Endothelial cell (in vitro differentiated cells): ENCODE data around the gene BLOC1S1. TPM values are rescaled to one million over a fixed set of nuclear protein-coding genes. Genes with fewer than 3 reads are reported as not detected.

Source experiments
- DNase-seq: peaks from one replicate; pipeline ENCODE4 v3.0.0; 2021; ENCODE audit warnings: low spot score
- H3K27ac Mint-ChIP-seq: one replicate; pipeline ENCODE4 v1.8.0; 2021; ENCODE audit warnings: mixed read lengths, inconsistent platforms; ENCODE audit not compliant: unreplicated experiment
- H3K27me3 Mint-ChIP-seq: one replicate; pipeline ENCODE4 v1.8.0; 2021; ENCODE audit warnings: mild to moderate bottlenecking, moderate library complexity, mixed read lengths, inconsistent platforms; ENCODE audit not compliant: unreplicated experiment
- H3K36me3 Mint-ChIP-seq: one replicate; pipeline ENCODE4 v1.8.0; 2021; ENCODE audit warnings: mild to moderate bottlenecking, low read depth, mixed read lengths, inconsistent platforms; ENCODE audit not compliant: unreplicated experiment
- H3K4me1 Mint-ChIP-seq: one replicate; pipeline ENCODE4 v1.8.0; 2021; ENCODE audit warnings: mild to moderate bottlenecking, mixed read lengths, inconsistent platforms; ENCODE audit not compliant: unreplicated experiment
- H3K4me3 Mint-ChIP-seq: one replicate; pipeline ENCODE4 v1.8.0; 2021; ENCODE audit warnings: mild to moderate bottlenecking, mixed read lengths, inconsistent platforms; ENCODE audit not compliant: unreplicated experiment
- H3K9me3 Mint-ChIP-seq: one replicate; pipeline ENCODE4 v1.8.0; 2021; ENCODE audit warnings: mixed read lengths, inconsistent platforms; ENCODE audit not compliant: unreplicated experiment
- total RNA-seq: library from RNA; stranded (reverse); fragmentation: NEBNext Ultra II Directional; extraction: Animal tissue kit (Norgen Biotek cat#: 25700); gene quantifications from one replicate; pipeline ENCODE4 v1.2.1, GENCODE V29; 2021; ENCODE audit not compliant: unreplicated experiment
- TF ChIP-seq, protein P1 (sequence below): fragments of 200-600 bp; sonication (generic); IDR thresholded peaks from one replicate; pipeline ENCODE4 v1.5.0; 2021; ENCODE audit warnings: antibody characterized with exemption; ENCODE audit not compliant: unreplicated experiment

The BLOC1S1 gene
- total RNA-seq, 1 donor from 2014 or later, result 66.5 TPM

DNA sequence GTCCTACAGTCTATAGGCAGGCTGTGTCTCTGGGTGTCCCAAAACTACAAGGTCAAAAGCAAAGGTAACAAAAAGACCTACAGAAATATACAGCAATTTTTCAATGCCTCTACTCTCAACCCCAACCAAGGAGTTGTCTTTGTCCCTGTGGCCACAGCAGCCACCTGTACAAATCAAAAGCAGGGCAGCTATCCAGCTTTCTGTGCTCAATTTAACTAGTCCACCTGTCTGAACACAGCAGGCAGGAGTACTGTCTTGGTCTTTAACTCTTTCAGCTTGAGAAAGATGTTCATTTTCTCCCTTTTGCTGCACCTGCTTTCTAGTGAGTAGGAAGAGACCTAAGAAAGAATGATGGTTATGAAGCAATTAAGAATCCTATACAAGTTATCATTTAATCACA lies 46.8 kb downstream of the BLOC1S1 start:
- DNase-seq, result no peak
- Mint-ChIP-seq H3K27ac (no peak overlapping the region), H3K27me3 (peaks cover 1% of the 10 kb centered on the region), H3K4me1 (no peaks in the 10 kb centered on the region), H3K4me3 (no peak overlapping the region), H3K36me3 (peaks cover 46% of the 10 kb centered on the region), H3K9me3 (no peaks in the 10 kb centered on the region)
- TF ChIP-seq, protein P1, sequence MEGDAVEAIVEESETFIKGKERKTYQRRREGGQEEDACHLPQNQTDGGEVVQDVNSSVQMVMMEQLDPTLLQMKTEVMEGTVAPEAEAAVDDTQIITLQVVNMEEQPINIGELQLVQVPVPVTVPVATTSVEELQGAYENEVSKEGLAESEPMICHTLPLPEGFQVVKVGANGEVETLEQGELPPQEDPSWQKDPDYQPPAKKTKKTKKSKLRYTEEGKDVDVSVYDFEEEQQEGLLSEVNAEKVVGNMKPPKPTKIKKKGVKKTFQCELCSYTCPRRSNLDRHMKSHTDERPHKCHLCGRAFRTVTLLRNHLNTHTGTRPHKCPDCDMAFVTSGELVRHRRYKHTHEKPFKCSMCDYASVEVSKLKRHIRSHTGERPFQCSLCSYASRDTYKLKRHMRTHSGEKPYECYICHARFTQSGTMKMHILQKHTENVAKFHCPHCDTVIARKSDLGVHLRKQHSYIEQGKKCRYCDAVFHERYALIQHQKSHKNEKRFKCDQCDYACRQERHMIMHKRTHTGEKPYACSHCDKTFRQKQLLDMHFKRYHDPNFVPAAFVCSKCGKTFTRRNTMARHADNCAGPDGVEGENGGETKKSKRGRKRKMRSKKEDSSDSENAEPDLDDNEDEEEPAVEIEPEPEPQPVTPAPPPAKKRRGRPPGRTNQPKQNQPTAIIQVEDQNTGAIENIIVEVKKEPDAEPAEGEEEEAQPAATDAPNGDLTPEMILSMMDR, result no peak

DNA sequence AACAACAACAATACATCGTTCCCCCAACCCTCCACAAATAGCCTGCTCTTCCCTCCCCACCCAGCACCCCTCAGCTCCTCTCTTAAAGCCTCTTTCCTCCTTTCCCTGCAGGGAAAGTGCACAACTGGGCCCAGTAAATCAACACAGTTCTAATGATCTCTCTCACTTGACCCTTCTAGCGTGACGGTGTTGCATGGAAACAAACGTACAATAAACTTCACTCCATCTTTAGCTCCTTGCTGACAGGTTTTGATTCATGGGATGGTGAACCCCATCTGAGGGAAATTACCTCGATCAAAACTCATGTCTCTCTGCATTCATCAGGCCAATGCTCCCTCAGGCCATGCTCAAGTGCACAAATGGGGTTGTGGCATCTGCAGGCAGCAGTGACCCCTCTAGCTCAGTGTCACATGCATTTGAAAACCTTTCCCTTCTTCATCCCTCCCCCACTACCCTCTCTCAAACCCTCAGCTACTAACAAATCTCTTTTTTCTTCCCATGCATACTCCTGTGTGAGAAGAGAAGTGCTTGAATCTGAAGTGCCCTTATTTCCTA lies 50.0 kb downstream of the BLOC1S1 start:
- Mint-ChIP-seq H3K4me1 (no peaks in the 10 kb centered on the region), H3K27ac (peak overlapping the region; percentile 9), H3K36me3 (peaks cover 33% of the 10 kb centered on the region), H3K4me3 (no peak overlapping the region), H3K27me3 (peaks cover 1% of the 10 kb centered on the region), H3K9me3 (no peaks in the 10 kb centered on the region)
- TF ChIP-seq, protein P1, result no peak
- DNase-seq, result no peak

DNA sequence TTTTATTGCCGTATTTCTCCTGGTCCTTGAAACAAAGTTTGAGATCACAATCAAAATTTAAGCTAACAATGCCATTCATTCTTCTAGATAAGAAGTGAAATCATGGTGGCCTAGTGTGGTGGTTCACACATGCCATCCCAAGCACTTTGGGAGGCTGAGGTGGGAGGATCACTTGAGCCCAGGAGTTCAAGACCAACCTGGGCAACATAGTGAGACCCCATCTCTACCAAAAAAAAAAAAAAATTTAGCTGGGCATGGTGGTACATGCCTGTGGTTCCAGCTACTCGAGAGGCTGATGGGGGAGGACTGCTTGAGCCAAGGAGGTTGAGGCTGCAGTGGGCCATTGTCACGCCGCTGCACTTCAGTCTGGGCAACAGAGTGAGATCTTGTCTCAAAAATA lies 51.3 kb downstream of the BLOC1S1 start:
- Mint-ChIP-seq H3K4me1 (no peaks in the 10 kb centered on the region), H3K27me3 (peaks cover 1% of the 10 kb centered on the region), H3K9me3 (no peaks in the 10 kb centered on the region), H3K27ac (no peak overlapping the region), H3K36me3 (peaks cover 34% of the 10 kb centered on the region), H3K4me3 (no peak overlapping the region)
- TF ChIP-seq, protein P1, result no peak
- no peak for DNase-seq

Other genes with a start within 250 kb of the BLOC1S1 start
- not detected for gene OR6C70, start 245.9 kb upstream of the BLOC1S1 start, total RNA-seq
- gene OR6C68, start 223.7 kb upstream of the BLOC1S1 start, total RNA-seq, result not detected
- gene OR6C4, start 166.4 kb upstream of the BLOC1S1 start, total RNA-seq, result not detected
- not detected for gene OR2AP1, start 143.6 kb upstream of the BLOC1S1 start, total RNA-seq
- not detected for gene OR10P1, start 79.2 kb upstream of the BLOC1S1 start, total RNA-seq
- gene ITGA7, start 8.1 kb upstream of the BLOC1S1 start, total RNA-seq, result 4.0 TPM
- gene RDH5, start 4.3 kb downstream of the BLOC1S1 start, total RNA-seq, result 4.4 TPM
- gene CD63, start 13.0 kb downstream of the BLOC1S1 start, total RNA-seq, result 1,134 TPM
- 9.3 TPM for gene GDF11, start 27.1 kb downstream of the BLOC1S1 start, total RNA-seq
- 76.6 TPM for gene SARNP, start 101.7 kb downstream of the BLOC1S1 start, total RNA-seq
- gene ORMDL2, start 102.0 kb downstream of the BLOC1S1 start, total RNA-seq, result 33.9 TPM
- 32.5 TPM for gene DNAJC14, start 113.5 kb downstream of the BLOC1S1 start, total RNA-seq
- gene MMP19, start 126.9 kb downstream of the BLOC1S1 start, total RNA-seq, result 0.15 TPM
- gene PYM1, start 211.8 kb downstream of the BLOC1S1 start, total RNA-seq, result 58.6 TPM
- 70.1 TPM for gene DGKA, start 215.1 kb downstream of the BLOC1S1 start, total RNA-seq
- 136 TPM for gene PMEL, start 250.0 kb downstream of the BLOC1S1 start, total RNA-seq